Neuron (in vitro differentiated cells): ENCODE measurements around the gene ADGRG3.
A peak's percentile ranks its signal among the peaks of the same experiment; 100 is the strongest.
"Not testable (repeated sequence)": the region's sequence is repeated elsewhere in the genome, so short reads cannot be mapped to it uniquely, and the experiment has no call there.

Experiments
- H2AFZ ChIP-seq: one replicate; pipeline ENCODE4 v1.6.1; 2013; ENCODE audit warnings: low read depth, mild to moderate bottlenecking, inconsistent platforms, low read length, moderate library complexity
- H3K27me3 ChIP-seq: one replicate; pipeline ENCODE4 v1.6.1; 2013; ENCODE audit warnings: low read length; ENCODE audit not compliant: insufficient read depth
- H3K36me3 ChIP-seq: one replicate; pipeline ENCODE4 v1.6.1; 2013; ENCODE audit warnings: low read length; ENCODE audit not compliant: insufficient read depth
- H3K4me1 ChIP-seq: one replicate; pipeline ENCODE4 v1.6.1; 2013; ENCODE audit warnings: low read length; ENCODE audit not compliant: insufficient read depth
- H3K4me3 ChIP-seq: 2 replicates; pipeline ENCODE4 v1.5.1; 2013; ENCODE audit warnings: mild to moderate bottlenecking, low read length, moderate library complexity
- H3K9me3 ChIP-seq: one replicate; pipeline ENCODE4 v1.6.1; 2013; ENCODE audit warnings: low read length

The ADGRG3 gene

DNA sequence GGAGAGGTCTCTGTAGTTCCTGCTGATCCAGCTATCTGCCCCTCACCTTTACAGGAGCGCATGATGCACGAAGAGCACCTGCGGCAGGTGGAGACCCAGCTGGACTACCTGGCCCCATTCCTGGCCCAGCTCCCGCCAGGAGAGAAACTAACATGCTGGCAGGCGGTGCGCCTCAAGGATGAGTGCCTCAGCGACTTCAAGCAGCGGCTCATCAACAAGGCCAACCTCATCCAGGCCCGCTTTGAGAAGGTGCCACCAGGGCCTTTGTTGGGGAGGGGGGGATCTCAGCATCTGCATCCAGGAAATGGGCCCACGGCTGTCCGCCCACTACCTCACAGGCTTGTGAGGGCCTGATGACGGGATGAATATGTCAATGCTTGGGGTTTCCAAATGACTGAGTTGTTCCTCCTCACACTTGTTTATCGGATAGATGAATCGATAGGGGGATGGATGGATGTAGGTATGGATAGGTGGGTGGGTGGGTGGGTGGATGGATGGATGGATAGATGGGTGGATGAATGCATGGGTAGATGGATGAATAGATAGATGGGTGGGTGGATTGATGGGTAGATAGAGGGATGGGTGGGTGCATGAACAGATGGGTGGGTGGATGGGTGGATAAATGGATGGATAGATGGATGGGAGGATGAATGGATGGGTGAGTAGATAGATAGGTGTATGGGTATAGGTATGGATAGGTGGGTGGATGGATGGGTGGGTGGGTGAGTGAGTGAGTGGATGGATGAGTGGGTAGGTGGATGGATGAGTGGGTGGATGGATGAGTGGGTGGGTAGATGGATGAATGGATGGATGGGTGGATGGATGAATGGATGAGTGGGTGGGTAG is 60.5 kb downstream of the ADGRG3 start:
- H3K9me3 ChIP-seq, result no peaks in the 10 kb centered on the region
- no peaks in the 10 kb centered on the region for H3K36me3 ChIP-seq
- H3K27me3 ChIP-seq, result no peaks in the 10 kb centered on the region
- H2AFZ ChIP-seq, result no peak overlapping the region
- H3K4me1 ChIP-seq, result no peaks in the 10 kb centered on the region
- H3K4me3 ChIP-seq, result no peak overlapping the region

DNA sequence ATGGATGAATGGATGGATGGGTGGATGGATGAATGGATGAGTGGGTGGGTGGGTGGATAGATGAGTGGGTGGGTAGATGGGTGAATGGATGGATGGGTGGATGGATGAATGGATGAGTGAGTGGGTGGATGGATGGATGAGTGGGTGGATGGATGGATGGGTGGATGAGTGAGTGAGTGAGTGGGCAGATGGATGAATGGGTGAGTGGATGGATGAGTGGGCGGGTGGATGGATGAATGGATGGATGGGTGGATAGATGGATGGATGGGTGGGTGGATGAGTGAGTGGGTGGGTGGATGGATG is 61.0 kb downstream of the ADGRG3 start:
- H3K27me3 ChIP-seq, result no peaks in the 10 kb centered on the region

DNA sequence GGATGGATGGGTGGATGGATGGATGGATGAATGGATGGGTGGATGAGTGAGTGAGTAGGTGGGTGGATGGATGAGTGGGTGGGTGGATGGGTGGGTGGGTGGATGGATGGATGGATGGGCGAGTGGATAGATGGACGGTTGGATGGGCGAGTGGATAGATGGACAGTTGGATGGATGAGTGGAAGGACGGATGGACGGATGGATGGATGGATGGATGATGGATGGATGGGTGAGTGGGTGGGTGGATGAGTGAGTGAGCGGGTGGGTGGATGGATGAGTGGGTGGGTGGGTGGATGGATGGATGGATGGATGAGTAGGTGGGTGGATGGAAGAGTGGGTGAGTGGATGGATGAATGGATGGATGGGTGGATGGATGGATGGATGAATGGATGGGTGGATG is 61.7 kb downstream of the ADGRG3 start:
- H3K27me3 ChIP-seq, H3K36me3 ChIP-seq, H3K4me3 ChIP-seq, H3K9me3 ChIP-seq, H3K4me1 ChIP-seq, H2AFZ ChIP-seq: not testable (repeated sequence)

More for the DNA sequence above, 61.0 kb downstream of the ADGRG3 start:
- no peaks in the 10 kb centered on the region for H3K4me1 ChIP-seq
- no peak overlapping the region for H2AFZ ChIP-seq
- no peaks in the 10 kb centered on the region for H3K36me3 ChIP-seq
- no peak overlapping the region for H3K4me3 ChIP-seq
- no peaks in the 10 kb centered on the region for H3K9me3 ChIP-seq

DNA sequence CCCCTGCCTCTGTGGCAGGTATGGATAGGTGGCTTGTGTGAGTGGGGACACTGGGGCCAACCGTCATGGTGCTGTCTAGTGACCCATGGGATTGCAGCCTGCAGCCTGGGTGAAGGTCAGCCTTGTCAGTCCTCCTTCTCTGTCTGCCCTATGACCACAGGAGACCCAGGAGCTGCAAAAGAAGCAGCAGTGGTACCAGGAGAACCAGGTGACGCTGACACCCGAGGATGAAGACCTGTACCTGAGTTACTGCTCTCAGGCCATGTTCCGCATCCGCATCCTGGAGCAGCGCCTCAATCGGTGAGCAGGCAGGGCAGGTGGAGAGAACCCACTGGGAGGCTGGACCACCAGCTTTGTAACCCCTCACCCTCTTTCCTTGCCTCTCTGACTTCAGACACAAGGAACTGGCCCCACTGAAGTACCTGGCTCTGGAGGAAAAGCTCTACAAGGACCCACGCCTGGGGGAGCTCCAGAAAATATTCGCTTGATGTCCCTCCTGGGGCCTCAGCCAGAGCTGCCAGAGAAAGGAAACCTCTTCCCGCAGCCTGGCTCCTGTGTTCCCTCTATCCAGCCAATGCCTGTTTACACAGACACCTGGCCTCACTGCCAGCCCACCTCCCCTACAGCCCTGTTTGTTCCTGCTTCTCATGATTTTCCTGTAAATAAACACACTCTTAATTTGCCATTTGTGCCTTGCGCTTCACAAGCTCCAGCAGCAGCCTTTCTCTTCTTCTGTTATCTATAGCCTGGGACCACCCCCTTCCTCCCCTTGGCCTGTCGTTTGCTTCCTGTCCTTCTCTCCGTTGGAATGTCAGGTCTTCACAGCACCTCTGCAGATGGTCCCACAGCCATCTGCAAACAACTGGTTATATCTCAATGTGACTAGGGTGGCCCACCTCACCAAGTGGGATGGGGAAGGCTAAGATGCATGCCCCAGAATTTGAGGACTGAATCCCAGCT is 62.9 kb downstream of the ADGRG3 start:
- Histone ChIP-seq H3K27me3 (no peaks in the 10 kb centered on the region), H3K4me3 (no peak overlapping the region), H3K4me1 (peaks cover 3% of the 10 kb centered on the region), H3K9me3 (no peaks in the 10 kb centered on the region), H2AFZ (no peak overlapping the region), H3K36me3 (no peaks in the 10 kb centered on the region)

DNA sequence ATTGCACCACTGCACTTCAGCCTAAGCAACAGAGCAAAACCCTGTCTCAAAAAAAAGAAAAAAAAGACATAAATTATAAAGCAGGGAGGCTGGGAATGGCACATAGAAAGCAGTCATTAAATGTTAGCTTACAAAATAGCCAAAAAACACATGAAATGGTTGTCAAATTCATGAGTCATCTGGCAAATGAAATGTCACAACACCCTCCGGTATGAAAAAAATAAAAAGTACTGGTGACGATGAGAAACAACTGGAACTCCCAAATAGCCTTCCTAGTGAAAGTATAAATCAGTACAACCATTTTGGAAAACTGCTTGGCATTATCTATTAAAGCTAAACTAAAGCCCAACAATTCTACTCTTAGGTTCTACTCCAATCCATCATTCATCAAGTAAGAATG is 63.9 kb downstream of the ADGRG3 start:
- H3K4me3 ChIP-seq, result no peak overlapping the region
- no peak overlapping the region for H2AFZ ChIP-seq
- peaks cover 12% of the 10 kb centered on the region for H3K4me1 ChIP-seq
- no peaks in the 10 kb centered on the region for H3K27me3 ChIP-seq
- H3K36me3 ChIP-seq, result no peaks in the 10 kb centered on the region
- no peaks in the 10 kb centered on the region for H3K9me3 ChIP-seq

DNA sequence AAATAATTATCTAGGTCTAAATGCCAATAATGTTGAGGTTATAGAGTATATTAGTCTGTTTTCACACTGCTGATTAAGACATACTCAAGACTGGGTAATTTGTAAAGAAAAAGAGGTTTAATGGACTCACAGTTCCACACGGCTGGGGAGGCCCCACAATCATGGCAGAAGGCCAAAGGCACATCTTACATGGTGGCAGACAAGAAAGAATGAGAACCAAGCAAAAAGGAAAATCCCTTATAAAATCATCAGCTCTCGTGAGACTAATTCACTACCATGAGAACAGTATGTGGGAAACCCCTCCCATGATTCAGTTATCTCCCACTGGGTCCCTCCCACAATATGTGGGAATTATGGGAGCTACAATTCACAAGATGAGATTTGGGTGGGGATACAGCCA is 64.6 kb downstream of the ADGRG3 start:
- Histone ChIP-seq H3K4me1 (peaks cover 17% of the 10 kb centered on the region), H2AFZ (no peak overlapping the region), H3K27me3 (no peaks in the 10 kb centered on the region), H3K9me3 (no peaks in the 10 kb centered on the region), H3K4me3 (no peak overlapping the region), H3K36me3 (no peaks in the 10 kb centered on the region)

DNA sequence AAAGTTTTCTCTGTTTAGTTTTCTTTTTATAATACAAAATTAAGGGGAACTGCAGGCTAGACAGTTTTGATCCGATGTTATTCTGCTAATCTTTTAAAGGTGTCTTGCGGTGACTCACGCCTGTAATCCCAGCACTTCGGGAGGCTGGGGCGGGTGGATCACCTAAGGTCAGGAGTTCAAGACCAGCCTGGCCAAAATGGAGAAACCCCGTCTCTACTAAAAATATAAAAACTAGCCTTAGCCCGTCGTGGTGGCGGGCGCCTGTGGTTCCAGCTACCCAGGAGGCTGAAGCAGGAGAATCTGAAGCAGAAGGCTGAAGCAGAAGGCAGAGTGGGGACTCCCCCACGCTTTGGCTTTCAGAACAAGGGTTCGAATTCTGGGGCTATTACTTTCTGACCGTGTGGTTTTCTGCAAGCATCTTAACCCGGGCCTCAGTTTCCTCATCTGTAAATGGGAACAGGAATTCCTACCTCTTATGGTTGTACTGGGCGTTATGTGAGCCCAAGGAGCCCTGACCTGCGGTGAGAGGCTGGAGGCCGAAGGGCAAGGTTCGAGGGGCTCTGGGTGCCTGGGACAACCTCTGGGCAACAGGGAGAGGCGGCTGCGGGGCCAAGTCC is 66.3 kb downstream of the ADGRG3 start:
- no peaks in the 10 kb centered on the region for H3K27me3 ChIP-seq
- no peaks in the 10 kb centered on the region for H3K9me3 ChIP-seq
- H2AFZ ChIP-seq, result peak overlapping the region; percentile 24
- H3K4me1 ChIP-seq, result peaks cover 17% of the 10 kb centered on the region
- peaks cover 3% of the 10 kb centered on the region for H3K36me3 ChIP-seq
- peak overlapping the region; percentile 77 for H3K4me3 ChIP-seq

DNA sequence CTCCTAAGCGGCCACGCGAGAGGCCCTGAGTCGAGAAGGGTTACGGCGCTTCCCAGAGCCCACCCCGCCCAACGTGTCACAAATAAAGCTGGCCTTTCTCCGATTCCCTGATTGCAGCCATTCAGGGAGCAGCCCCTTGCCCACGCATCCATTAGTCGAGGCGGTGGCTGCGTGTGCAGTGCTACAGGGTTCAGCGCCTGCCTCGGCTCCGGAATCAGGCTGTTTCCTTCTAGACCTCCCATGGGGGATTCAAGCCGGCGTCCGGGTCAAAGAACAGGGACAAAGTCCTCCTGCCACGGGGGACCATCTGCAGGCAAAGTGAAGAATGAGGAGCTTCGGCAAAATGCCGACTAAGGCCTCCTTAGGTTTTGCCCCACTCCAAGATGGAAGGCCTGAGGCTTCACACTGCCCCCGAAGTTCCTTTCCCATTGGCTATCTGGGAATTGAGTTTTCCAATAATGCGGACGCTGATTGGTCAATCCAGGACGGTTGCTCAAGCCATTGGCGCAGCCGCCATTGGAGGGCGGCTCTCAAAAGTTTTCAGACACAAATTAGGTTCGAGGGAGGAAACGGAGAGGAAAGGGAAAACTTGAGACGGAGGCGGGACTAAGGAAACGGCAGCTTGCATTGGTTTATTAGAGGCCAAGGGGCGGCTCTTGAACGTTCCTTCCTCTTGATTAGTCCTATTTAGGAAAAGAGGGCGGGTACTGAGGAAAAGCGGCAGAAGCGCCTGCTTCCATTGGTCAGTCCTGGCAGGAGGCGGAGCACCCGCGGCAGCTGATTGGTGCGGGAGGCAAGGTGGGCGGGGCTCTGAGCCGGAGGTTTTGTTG is 67.0 kb downstream of the ADGRG3 start:
- peak overlapping the region; percentile 77 for H3K4me3 ChIP-seq

DNA sequence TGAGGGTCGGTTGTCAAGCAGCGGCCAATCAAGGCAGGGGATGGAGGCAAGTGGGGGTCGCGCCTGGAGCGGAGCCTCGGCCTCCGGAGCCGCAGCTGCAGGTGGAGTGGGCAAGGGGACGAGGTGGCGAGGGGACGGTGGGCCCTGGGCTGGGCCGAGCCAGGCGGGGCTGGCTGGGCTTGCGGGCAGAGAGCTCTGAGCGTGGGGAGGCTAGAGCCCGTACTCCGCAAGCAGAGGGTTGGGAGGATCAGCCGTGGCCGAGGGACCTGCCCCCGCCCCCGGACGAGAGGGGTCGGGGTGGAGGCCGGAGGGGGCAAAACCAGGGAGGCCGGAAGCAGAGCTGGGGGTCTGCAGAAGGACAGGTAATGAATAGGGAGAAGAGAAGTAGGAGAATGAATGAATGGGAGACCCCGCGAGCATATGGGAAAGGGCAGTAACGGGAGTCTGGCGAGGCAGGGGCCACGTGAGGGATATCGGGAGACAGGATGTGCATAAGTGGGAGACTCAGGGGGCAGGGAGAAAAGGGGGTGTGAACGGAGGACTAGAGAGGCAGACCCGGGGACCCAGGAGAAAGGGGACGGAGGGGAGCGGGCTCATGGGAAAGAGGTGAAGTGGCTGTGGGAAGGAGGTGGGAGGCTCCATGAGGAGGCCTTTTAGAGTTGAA is 67.8 kb downstream of the ADGRG3 start, which contains the start of gene KATNB1:
TSS of gene KATNB1 (plus strand) at position 16 of the 664 bp plus-strand sequence. CDS start 1,474 bp downstream, outside the sequence.
- Histone ChIP-seq H3K4me1 (peaks cover 17% of the 10 kb centered on the region), H3K9me3 (no peaks in the 10 kb centered on the region), H3K36me3 (peaks cover 3% of the 10 kb centered on the region), H2AFZ (peak within 1 kb of the TSS; percentile 24), H3K27me3 (no peaks in the 10 kb centered on the region), H3K4me3 (peak within 1 kb of the TSS; percentile 77)

More for the DNA sequence above, 67.0 kb downstream of the ADGRG3 start:
- Histone ChIP-seq H3K36me3 (peaks cover 3% of the 10 kb centered on the region), H3K9me3 (no peaks in the 10 kb centered on the region), H3K27me3 (no peaks in the 10 kb centered on the region), H3K4me1 (peaks cover 17% of the 10 kb centered on the region), H2AFZ (peak overlapping the region; percentile 24)

DNA sequence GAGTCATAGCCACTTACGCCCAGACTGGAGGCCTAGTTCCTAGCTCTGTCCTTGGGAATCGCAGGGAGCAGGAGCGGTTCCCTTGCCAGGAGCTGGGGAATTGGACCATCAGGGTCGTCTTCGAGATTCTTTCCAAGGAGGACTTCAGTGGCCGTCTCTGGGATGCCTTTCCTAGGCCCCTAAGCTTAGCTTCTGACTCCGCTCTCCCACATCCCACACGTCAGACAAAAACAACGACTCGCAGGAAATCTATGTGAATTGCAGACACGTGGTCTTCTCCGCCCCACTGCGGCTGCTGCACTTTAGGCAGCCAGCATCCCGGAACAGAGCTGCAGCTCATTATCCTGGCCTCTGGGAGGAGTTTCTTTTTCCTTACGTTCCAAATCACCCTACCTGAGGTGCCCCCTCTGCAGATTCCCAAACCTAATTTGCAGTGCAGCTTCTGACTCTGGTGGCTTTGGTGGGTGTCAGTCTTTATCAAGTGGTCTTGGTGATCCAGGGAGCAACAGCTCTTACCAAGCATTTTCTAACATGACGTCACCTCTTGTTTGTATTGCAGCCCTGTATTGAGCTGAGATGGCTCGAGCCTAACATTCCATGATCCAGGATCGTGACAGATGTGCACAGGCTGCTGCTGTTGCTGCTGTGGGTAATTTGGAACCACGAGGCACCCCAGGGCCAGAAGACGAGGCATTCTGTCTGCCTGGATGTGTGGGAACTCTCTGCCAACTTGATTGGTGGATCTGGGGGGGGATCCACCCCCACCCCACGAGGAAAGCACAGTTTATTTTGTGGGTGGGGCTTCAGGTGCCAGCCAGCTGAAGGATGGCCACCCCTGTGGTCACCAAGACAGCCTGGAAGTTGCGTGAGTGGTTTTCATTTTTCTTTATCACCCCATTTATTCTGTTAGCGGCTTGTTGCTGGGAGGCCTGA is 68.6 kb downstream of the ADGRG3 start:
- H3K27me3 ChIP-seq, result no peaks in the 10 kb centered on the region
- H3K9me3 ChIP-seq, result no peaks in the 10 kb centered on the region
- H2AFZ ChIP-seq, result peak overlapping the region; percentile 24
- H3K4me3 ChIP-seq, result peak overlapping the region; percentile 77
- peaks cover 7% of the 10 kb centered on the region for H3K36me3 ChIP-seq
- H3K4me1 ChIP-seq, result peaks cover 17% of the 10 kb centered on the region

DNA sequence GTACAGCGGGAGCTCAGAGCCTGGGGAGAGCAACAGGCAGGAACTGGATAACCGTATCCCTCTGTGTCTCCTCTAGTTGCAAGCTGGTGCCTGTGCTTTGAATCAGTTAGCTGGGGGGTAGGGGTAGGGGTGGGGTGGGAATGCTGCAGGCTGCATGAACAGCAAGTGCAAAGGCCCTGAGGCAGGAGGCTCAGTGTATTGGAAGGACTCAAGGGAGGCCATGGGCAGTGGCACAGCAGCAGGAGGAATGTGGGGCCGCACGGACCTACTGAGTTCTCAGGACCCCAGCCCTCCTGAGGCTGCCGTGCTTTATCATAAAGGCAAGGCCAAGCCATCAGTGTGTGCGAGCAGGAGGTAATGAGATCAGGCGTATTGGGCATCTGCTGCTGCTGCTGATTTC is 70.7 kb downstream of the ADGRG3 start:
- Histone ChIP-seq H3K27me3 (no peaks in the 10 kb centered on the region), H3K36me3 (peaks cover 12% of the 10 kb centered on the region), H2AFZ (no peak overlapping the region), H3K9me3 (no peaks in the 10 kb centered on the region), H3K4me1 (peaks cover 17% of the 10 kb centered on the region), H3K4me3 (no peak overlapping the region)
